22Rv1 (cell line): Measurements from ENCODE around the gene C1R.

ENCODE experiments used
- CTCF ChIP-seq: fragments of 450-650 bp; IDR thresholded peaks from 2 replicates; pipeline ENCODE4 v1.5.1; 2017; ENCODE audit warnings: mild to moderate bottlenecking
- ZFX ChIP-seq: fragments of 450-650 bp; IDR thresholded peaks from 2 replicates; pipeline ENCODE4 v1.6.1; 2017; ENCODE audit warnings: antibody characterized with exemption, borderline replicate concordance

- TF ChIP-seq CTCF = no peak
- TF ChIP-seq ZFX = no peak
Measured at GRCh38 chr12:7075939-7076338, 16.3 kb downstream of the C1R start.
